NCI-H748 (cell line): ENCODE data around the gene CEP112.

Source experiments
- DNase-seq: peaks from one replicate; lab custom pipeline; 2025; ENCODE audit not compliant: unreplicated experiment; lab: John Stamatoyannopoulos, UW

CEP112 gene

GRCh38 chr17:66211047-66211810, 19.3 kb upstream of the CEP112 start:
- DNase-seq, result no peak

DNA sequence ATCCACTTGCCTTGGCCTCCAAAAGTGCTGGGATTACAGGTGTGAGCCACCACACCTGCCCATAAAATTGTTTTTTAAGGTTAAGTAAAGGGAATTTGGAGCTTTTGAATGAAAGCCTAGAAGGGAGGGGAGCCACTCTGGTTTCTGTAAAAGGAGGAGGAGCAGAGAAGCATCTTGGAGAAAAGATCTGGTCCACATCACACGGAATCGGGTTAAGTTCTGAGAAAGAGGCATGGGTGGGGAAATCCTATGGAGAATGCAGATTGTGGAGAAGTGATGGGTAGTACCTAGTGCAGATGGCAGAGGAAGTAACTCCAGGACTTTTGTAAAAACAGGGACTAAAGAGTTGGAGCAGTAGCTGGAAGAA, 18.3 kb upstream of the CEP112 start:
- no peak for DNase-seq

GRCh38 chr17:66207936-66208335, 16.0 kb upstream of the CEP112 start:
- DNase-seq, result no peak

GRCh38 chr17:66203274-66204015, 11.5 kb upstream of the CEP112 start:
- no peak for DNase-seq

DNA sequence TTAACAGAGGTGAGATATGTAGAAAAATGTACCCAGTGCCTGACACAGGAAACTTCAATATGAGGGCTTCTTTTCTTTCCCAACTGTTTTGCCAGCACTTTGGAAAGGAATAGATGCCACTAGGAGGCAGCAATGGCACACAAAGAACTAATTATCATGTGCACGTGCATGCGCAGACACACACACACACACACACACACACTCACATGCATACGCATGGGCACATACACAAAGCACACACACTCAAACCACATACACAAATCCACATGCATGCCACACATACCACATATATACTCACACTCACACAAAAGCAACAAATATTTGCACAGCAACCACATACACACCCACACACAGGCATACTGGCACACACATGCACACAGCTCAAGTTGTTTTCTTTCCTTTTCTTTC, 8.8 kb upstream of the CEP112 start:
- DNase-seq, result peak; percentile 79

DNA sequence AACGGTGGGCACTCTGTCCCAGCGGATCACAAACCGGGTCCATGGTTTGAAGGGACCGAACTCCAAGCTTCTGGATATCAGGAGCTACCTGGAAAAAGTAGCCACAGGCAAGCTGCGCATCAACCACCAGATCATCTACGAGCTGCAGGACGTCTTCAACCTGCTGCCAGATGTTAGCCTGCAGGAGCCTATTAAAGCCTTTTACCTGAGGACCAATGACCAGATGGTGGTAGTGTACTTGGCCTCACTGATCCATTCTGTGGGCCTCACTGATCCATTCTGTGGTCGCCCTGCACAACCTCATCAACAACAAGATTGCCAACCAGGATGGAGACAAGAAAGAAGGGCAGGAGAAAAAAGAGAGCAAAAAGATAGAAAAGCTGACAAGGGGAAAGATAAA, 6.3 kb upstream of the CEP112 start:
- DNase-seq, result no peak

DNA sequence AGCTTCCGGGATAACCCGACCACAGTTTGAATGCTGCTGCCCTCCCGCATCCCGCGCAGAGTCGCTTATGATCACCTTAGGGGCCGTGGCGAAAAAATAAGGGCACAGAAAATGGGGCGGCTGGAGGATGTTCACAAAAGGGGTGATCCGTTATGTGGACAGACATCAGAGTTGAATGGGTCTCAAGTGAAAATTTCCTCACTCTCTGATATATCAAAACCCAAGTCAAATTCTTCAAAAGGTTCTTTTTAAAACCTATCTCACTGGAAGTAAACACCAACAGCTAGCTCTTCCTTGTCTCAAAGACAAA, 400 bp upstream of the CEP112 start:
- no peak for DNase-seq

DNA sequence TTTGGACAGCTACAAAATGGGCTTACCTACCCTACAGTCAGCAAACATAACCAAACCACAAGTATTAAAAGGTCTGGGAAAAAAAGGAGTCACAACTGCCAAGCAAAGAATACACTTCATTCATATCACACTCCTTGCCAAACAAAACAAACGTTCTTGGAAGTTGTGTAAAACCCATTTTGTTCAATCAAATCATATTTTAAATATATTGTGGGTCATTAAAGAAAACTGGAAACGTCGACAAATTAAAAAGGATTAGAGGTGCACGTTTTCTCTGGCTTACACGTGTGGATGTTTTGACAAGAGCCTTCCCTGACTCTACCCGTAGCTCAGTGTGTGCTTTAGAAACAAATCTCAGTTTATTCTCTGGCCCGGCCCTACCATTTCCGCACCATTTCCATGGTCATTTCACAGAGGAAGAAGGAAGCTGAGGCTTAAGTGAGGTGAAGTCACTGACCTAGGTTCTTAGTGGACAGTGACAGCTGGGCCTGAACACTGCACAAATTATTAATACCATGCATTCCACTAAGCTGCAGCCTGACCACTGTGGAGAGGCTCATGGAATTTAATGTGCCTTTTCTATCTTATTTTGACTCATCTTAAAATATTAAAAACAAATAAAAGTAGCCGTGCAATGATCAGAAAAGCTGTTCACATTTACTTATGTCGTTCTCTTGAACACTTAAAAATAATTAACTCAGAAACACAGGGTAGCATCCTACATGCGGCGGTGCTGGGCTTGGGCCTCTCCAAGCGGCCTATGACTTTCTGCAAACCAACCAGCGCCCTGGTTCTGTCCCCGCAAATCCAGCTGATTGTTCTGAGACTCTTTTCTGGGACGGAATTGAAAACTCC, 968 bp downstream of the CEP112 start:
- DNase-seq, result peak; percentile 12

DNA sequence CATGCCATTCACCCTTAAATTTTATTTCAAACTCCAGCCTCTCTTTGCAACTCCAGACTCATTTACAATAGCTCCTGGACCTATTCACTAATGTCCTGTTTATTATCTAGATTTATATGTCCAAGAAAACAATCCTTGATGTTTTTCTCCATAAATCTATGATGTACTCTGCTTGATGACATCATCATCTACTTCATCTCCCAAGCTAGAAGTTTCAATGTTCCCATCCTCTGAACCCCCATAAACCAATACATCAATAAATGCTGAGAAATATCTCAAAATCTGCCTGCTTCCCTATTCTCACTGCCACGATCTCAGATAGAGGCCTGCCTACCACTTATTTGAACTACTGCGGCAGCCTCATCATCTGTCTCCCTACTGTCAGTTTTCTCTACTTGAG, 4.2 kb downstream of the CEP112 start:
- DNase-seq, result no peak

- no peak for DNase-seq
Observed at GRCh38 chr17:66185862-66186261, 6.1 kb downstream of the CEP112 start.

- DNase-seq, result no peak
Observed at GRCh38 chr17:66184392-66184791, 7.5 kb downstream of the CEP112 start.

- no peak for DNase-seq
Observed at GRCh38 chr17:66183529-66183928, 8.4 kb downstream of the CEP112 start.

DNA sequence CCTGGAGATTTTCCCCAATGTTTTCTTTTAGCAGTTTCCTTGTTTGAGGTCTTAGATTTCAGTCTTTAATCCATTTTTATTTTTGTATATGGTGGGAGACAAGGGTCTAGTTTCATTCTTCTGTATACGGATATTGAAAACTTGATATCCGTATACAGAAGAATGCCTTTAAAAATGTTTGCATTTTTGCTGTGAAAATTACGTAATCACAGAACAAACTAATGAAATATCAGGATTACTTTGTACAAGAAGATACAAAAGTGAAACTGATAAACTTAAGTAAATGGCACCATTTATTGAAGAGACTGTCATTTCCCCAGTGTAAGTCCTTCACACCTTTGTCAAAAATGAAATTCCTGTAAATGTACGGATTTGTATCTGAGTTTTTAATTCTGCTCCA, 13.3 kb downstream of the CEP112 start:
- DNase-seq, result no peak

DNA sequence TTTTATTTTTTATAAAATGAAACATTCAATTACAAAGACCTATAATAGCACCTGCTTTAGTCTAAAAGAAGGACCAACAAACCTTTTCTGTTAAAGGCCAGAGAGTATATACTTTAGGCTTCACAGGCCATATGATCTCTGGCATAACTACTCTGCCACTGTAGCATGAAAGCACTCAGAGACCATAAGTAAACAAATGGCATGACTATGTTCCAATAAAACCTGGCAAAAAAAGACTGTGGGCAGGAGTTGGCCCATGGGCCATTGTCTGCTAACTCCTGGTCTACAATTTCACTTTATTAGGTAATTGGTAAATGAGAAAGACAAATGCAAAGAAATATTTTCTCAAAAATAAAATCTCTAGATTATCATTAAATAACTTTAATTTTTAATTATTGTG, 14.9 kb downstream of the CEP112 start:
- DNase-seq, result peak; percentile 91

GRCh38 chr17:66175892-66176291, 16.0 kb downstream of the CEP112 start:
- DNase-seq, result peak; percentile 74

GRCh38 chr17:66172691-66173223, 19.2 kb downstream of the CEP112 start:
- DNase-seq, result no peak

DNA sequence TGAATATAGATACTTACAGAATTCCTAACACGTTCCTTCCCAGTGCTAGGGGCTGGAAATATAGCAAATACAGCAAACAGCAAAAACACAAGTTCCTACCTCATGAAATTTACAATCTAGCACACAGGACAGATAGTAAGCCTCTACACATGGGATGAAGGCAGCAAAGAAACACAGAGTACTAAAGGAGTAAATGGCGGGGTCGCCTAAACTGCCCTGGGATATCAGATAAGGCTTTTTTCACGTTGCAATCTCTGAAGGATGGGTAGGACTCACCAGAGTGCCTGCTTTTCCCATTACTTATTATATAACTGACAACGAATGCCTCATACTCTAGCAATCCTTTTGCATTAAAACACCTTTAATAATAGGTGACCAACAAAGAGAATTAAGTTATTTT, 19.8 kb downstream of the CEP112 start:
- DNase-seq, result no peak

- DNase-seq, result no peak
Observed at GRCh38 chr17:66171692-66172091, 20.2 kb downstream of the CEP112 start.

- DNase-seq, result no peak
Observed at GRCh38 chr17:66171172-66171571, 20.8 kb downstream of the CEP112 start.

GRCh38 chr17:66169839-66170238, 22.1 kb downstream of the CEP112 start:
- DNase-seq, result no peak

DNA sequence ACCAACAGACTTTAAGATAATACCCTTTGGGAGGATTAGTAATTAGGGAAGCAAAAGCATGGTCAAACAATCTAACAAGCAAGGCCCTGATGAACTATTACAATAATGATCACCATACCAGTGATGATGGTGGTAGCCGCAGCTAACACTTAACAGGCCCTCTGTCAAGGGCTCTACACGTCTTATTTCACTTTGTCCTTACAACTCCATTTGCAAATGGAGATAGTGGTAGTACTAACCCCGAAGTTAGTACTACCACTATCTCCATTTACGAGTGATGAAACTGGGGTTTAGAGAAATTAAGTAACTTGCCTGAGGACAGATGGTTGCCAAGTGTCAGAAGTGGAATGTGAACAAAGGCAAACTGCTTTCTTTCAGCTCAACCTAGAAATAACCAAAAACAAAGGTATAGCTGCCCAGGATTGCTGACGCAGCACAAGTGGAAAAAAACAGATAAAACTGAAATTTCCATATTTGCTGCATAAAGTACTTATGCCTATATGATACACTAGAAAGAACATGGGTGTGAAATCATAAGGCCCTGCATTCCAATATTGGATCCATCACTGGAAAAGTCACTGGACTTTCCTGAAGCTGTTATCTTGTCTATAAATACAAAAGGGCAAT, 24.6 kb downstream of the CEP112 start:
- DNase-seq, result no peak
